22Rv1 (cell line): ENCODE data around the gene COG5.

Source experiments
- ZFX ChIP-seq: fragments of 450-650 bp; IDR thresholded peaks from 2 replicates; pipeline ENCODE4 v1.6.1; 2017; ENCODE audit warnings: antibody characterized with exemption, borderline replicate concordance
- TF ChIP-seq, protein P1 (sequence below): fragments of 450-650 bp; IDR thresholded peaks from 2 replicates; pipeline ENCODE4 v1.5.1; 2017; ENCODE audit warnings: mild to moderate bottlenecking

- TF ChIP-seq, protein P1, sequence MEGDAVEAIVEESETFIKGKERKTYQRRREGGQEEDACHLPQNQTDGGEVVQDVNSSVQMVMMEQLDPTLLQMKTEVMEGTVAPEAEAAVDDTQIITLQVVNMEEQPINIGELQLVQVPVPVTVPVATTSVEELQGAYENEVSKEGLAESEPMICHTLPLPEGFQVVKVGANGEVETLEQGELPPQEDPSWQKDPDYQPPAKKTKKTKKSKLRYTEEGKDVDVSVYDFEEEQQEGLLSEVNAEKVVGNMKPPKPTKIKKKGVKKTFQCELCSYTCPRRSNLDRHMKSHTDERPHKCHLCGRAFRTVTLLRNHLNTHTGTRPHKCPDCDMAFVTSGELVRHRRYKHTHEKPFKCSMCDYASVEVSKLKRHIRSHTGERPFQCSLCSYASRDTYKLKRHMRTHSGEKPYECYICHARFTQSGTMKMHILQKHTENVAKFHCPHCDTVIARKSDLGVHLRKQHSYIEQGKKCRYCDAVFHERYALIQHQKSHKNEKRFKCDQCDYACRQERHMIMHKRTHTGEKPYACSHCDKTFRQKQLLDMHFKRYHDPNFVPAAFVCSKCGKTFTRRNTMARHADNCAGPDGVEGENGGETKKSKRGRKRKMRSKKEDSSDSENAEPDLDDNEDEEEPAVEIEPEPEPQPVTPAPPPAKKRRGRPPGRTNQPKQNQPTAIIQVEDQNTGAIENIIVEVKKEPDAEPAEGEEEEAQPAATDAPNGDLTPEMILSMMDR = no peak
- no peak for TF ChIP-seq ZFX
Measured at GRCh38 chr7:107162475-107162874, 401.2 kb downstream of the COG5 start.
